WI38 (cell line): ENCODE data around the gene RPL10L.

ENCODE experiments used
- H3K4me3 ChIP-seq: 2 replicates; pipeline ENCODE4 v1.5.1; 2011; ENCODE audit warnings: low read depth, mild to moderate bottlenecking, control low read depth, low read length
- CTCF ChIP-seq: IDR thresholded peaks from 2 replicates; pipeline ENCODE4 v1.5.1; 2012; ENCODE audit warnings: low read depth, mild to moderate bottlenecking, control low read depth, low read length

Gene RPL10L

GRCh38 chr14:46646796-46647195 is 4.8 kb downstream of the RPL10L start:
- H3K4me3 ChIP-seq: no peak overlapping the region
- no peak for TF ChIP-seq CTCF

- no peak overlapping the region for H3K4me3 ChIP-seq
- TF ChIP-seq CTCF: no peak
Measured at GRCh38 chr14:46626876-46627275, 24.7 kb downstream of the RPL10L start.
